Epithelial cell of esophagus (primary cell): ENCODE results near the gene OSBPL3.

Experiments used
- DNase-seq: peaks from one replicate; pipeline ENCODE4 v3.0.0; 2010; ENCODE audit warnings: low read depth
- H3K4me3 ChIP-seq: 2 replicates; pipeline ENCODE4 v1.5.1; 2011; ENCODE audit warnings: mild to moderate bottlenecking, low read length, control low read depth
- CTCF ChIP-seq: IDR thresholded peaks from 2 replicates; pipeline ENCODE4 v1.5.1; 2011; ENCODE audit warnings: low read depth, mild to moderate bottlenecking, low read length, control low read depth, inconsistent platforms; ENCODE audit not compliant: insufficient read depth; ENCODE audit errors: missing control alignments

The OSBPL3 gene

DNA sequence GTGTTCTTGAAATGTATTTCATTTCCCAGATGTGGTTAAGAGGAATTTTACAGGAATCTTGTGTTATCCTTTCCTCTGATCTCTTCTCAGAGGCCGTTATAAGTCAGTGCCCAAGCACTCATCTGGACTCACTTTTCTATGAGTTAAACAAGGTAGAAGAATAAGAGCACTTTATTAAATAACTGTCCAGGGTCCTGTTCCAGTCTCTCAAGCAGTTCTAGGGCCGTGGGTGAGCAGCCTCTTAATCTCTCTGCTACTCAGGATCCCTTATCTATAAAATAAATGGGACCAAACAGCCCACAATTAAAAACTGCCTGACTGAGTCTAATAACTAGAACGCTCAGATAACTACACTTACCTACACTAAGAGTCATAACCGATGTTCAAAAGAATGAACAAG lies 111.2 kb downstream of the OSBPL3 start:
- DNase-seq = no peak
- no peak for TF ChIP-seq CTCF
- H3K4me3 ChIP-seq = no peak overlapping the region

DNA sequence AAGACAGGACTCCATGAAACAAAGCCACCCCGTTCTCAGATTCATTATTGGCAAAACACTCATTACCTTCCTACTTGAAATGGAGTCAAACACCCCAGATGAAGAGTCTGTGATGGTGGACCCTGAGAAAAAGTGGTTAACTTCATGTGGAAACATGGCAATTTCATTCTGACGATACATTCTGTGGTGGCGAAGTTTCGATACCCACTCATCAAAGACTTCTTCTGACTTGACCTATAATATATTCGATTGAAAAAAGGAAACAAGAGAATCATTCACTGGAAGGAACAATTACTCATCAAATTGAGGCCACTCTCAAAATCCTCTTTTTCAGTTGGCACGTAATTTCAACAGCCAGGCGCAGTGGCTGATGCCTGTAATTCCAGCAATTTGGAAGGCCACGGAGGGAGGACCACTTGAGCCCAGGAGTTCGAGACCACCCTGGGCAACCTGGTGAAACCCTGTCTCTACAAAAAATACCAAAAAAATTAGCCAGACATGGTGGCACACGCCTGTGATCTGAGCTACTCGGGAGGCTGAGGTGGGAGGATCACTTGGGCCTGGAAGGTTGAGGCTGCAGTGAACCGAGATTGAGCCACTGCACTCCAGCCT lies 113.9 kb downstream of the OSBPL3 start:
- no peak overlapping the region for H3K4me3 ChIP-seq
- no peak for DNase-seq
- TF ChIP-seq CTCF = no peak

DNA sequence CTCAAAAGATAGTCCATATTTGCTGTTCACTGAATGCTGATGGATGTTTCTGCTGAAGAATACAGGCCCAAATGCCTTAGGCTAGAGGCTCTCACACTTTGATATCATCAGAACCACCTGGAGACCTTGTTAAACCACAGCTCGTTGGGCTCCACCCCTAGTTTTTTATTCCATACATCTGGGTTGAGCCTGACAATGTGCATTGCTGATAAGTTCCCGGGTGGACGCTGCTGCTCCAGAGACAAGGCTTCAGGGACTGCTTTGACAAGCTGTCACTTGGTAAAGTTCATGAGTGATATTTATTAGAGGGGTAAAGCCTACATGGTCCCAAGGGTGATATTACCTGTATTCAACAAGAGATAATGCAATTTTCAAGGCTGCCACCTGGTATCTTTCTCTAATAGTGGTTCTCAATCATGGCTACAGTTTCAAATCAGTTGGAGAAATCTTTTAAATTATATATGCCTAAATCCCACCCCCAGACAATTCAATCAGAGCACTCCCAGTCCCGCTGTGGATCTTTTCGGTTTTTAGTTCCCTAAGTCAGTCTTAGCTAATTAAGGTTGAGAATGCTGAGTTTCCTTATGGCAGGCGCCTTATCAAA lies 115.7 kb downstream of the OSBPL3 start:
- DNase-seq = no peak
- H3K4me3 ChIP-seq = no peak overlapping the region
- TF ChIP-seq CTCF = no peak

- no peak for DNase-seq
- no peak for TF ChIP-seq CTCF
Observed at GRCh38 chr7:24863626-24864025, 116.4 kb downstream of the OSBPL3 start.

GRCh38 chr7:24862461-24862860 lies 117.5 kb downstream of the OSBPL3 start:
- TF ChIP-seq CTCF = no peak
- H3K4me3 ChIP-seq = no peak overlapping the region
- no peak for DNase-seq

More at GRCh38 chr7:24863626-24864025, 116.4 kb downstream of the OSBPL3 start:
- no peak overlapping the region for H3K4me3 ChIP-seq

- TF ChIP-seq CTCF = no peak
- DNase-seq = no peak
- H3K4me3 ChIP-seq = no peak overlapping the region
Observed at GRCh38 chr7:24861336-24861735, 118.6 kb downstream of the OSBPL3 start.

DNA sequence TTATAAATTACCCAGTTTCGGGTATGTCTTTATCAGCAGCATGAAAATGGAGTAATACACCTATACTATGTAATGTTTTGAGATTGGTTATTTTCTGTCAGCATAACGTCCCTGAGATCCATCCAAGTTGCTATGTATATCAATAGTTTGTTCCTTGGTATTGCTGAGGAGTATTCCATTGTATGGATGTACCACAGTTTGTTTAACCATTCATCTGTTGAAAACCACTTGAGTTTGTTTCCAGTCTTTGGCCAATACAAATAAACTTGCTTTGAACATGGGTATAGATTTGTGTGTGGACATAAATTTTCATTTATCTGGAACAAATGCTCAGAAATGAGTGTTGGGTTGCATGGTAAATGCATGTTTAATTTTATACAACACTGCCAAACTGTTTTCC lies 119.4 kb downstream of the OSBPL3 start:
- TF ChIP-seq CTCF = no peak
- no peak overlapping the region for H3K4me3 ChIP-seq
- DNase-seq = no peak
